ENCODE measurements around the gene AGR2.

GRCh38 chr7:16774294-16774693 lies 30.5 kb downstream of the AGR2 start:
- TF ChIP-seq USF1 (IDR thresholded peaks at IDR 0.05) (no peak), CREB1 (IDR thresholded peaks at IDR 0.05; ENCODE audit: low read depth) (no peak), FOXM1 (IDR thresholded peaks at IDR 0.05; ENCODE audit: borderline replicate concordance, low read depth) (no peak), YY1 (IDR thresholded peaks at IDR 0.05; ENCODE audit: low read depth) (no peak), EP300 (IDR thresholded peaks at IDR 0.05; ENCODE audit: borderline replicate concordance) (no peak), REST (IDR thresholded peaks at IDR 0.05; ENCODE audit: low read depth) (no peak), TCF12 (IDR thresholded peaks at IDR 0.05; ENCODE audit: low read depth) (no peak), TAF1 (IDR thresholded peaks at IDR 0.05; ENCODE audit: low read depth) (no peak), MAX (IDR thresholded peaks at IDR 0.05) (no peak), CEBPB (IDR thresholded peaks at IDR 0.05) (no peak), RAD21 (IDR thresholded peaks at IDR 0.05; ENCODE audit: low read depth) (no peak)

Measured in Ishikawa (cell line).